ENCODE measurements around the gene BTBD17. TPM values are rescaled to one million over a fixed set of nuclear protein-coding genes. Genes with fewer than 3 reads are reported as not detected.

Gene BTBD17
- total and polyA plus RNA-seq, 7 donors: 0.03 TPM; not detected in 6

DNA sequence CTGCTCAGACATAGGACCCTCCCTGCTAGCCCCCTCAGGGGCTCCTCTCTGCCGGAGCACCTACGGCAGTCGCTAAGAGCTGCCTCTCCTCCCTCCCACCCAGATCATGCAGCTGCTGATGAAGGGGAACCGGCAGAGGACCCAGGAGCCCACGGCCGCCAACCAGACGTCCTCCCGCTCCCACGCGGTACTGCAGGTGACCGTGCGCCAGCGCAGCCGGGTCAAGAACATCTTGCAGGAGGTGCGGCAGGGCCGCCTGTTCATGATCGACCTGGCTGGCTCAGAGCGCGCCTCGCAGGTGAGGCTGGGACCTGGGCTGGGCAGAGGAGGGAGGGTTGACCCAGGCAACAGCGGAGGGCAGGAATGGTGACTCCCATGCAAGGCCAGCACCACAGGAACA is 17.0 kb downstream of the BTBD17 start:
- no peak overlapping the region for H3K27ac ChIP-seq
- TF ChIP-seq, protein P1, sequence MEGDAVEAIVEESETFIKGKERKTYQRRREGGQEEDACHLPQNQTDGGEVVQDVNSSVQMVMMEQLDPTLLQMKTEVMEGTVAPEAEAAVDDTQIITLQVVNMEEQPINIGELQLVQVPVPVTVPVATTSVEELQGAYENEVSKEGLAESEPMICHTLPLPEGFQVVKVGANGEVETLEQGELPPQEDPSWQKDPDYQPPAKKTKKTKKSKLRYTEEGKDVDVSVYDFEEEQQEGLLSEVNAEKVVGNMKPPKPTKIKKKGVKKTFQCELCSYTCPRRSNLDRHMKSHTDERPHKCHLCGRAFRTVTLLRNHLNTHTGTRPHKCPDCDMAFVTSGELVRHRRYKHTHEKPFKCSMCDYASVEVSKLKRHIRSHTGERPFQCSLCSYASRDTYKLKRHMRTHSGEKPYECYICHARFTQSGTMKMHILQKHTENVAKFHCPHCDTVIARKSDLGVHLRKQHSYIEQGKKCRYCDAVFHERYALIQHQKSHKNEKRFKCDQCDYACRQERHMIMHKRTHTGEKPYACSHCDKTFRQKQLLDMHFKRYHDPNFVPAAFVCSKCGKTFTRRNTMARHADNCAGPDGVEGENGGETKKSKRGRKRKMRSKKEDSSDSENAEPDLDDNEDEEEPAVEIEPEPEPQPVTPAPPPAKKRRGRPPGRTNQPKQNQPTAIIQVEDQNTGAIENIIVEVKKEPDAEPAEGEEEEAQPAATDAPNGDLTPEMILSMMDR (IDR thresholded peaks at IDR 0.05): no peak
- TF ChIP-seq EP300 (IDR thresholded peaks at IDR 0.05): no peak
- no peak for TF ChIP-seq POLR2A (IDR thresholded peaks at IDR 0.05)
- TF ChIP-seq POLR2AphosphoS5 (IDR thresholded peaks at IDR 0.05): no peak
- H3K27me3 ChIP-seq: peaks cover 0 to 28% (median 0%) of the 10 kb centered on the region in 3 donors
- no peaks in the 10 kb centered on the region for H3K36me3 ChIP-seq
- DNase-seq: no peak
- H3K9me3 ChIP-seq: no peaks in the 10 kb centered on the region
- intact Hi-C loops (cut with DNase I): no loop called here
- 56 to 79% methylated on average over 21 of the region's 21 CpGs for WGBS, 2 donors
- H3K4me1 ChIP-seq: no peaks in the 10 kb centered on the region
- H3K4me3 ChIP-seq: no peak overlapping the region

DNA sequence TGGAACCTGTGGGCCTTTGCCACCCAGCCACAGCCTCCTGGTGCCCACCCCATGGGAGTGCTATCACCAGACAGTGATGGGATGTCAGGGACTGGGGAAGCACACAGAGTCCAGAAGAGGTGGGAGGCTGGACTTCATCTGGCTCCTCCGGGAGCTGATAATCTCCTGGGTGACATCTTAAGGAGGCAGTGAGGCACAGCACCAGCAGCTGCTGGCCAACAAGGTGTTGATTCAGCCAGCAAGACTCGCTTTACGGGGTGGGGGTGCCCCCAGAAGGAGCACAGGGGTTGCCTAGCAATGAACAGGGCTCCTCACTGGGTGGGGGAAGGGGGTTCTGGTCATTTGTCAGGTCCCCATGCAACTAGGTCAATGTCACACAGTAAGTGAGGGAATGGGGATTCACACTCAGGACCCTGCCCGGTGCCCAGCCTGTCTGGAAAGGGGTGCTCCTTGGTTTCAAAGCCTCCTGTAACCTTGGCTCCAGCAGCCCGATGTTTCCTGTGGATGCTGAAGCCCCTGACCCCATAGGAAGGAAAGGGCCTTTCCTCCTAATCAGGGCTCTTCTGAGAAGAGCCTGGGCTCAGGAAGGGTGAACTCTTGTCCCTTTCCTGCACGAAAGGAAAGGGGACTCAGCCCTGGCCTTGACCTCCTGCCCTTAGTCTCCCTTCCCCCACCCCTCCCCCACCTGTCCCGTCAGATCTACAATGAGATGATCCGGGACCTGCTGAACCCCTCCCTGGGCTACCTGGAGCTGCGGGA is 18.0 kb downstream of the BTBD17 start:
- Histone ChIP-seq H3K4me3 (no peak overlapping the region), H3K27ac (no peak overlapping the region), H3K27me3 (peaks cover 0 to 37% (median 0%) of the 10 kb centered on the region in 3 donors), H3K9me3 (no peaks in the 10 kb centered on the region), H3K4me1 (no peaks in the 10 kb centered on the region), H3K36me3 (no peaks in the 10 kb centered on the region)
- no peak for DNase-seq
- intact Hi-C loops (cut with DNase I): no loop called here
- TF ChIP-seq POLR2AphosphoS5 (IDR thresholded peaks at IDR 0.05): no peak
- TF ChIP-seq, protein P1 (IDR thresholded peaks at IDR 0.05): no peak
- TF ChIP-seq POLR2A (IDR thresholded peaks at IDR 0.05): no peak
- 47 to 68% methylated on average over 9 of the region's 9 CpGs for WGBS, 2 donors

DNA sequence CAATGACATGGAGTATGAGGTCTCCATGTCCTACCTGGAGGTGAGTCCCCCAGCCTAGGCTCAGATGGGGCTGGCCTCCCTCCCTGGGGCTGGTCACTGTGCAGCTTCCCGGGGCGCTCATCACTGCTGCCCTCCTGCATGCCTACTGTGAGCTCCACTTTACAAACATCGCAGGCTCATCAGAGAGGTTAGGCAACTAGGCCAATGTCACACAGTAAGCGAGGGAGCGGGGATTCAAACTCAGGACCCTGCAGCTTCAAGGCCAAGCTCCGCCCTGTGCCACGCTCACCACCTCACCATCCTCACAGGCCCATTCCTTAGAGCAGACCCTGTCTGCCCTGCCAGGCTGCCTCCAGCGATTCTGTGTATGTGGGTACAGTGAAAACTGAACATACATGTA is 18.5 kb downstream of the BTBD17 start:
- Histone ChIP-seq H3K27ac (no peak overlapping the region), H3K36me3 (no peaks in the 10 kb centered on the region), H3K4me3 (no peak overlapping the region), H3K9me3 (no peaks in the 10 kb centered on the region), H3K4me1 (no peaks in the 10 kb centered on the region), H3K27me3 (peaks cover 0 to 42% (median 0%) of the 10 kb centered on the region in 3 donors)
- TF ChIP-seq, protein P1 (IDR thresholded peaks at IDR 0.05): no peak
- TF ChIP-seq POLR2A (IDR thresholded peaks at IDR 0.05) (no peak), POLR2AphosphoS5 (IDR thresholded peaks at IDR 0.05) (no peak), EP300 (IDR thresholded peaks at IDR 0.05) (no peak)
- no peak for DNase-seq
- WGBS, 2 donors: 80 to 82% methylated on average over 8 of the region's 8 CpGs
- intact Hi-C loops (cut with DNase I): no loop called here

DNA sequence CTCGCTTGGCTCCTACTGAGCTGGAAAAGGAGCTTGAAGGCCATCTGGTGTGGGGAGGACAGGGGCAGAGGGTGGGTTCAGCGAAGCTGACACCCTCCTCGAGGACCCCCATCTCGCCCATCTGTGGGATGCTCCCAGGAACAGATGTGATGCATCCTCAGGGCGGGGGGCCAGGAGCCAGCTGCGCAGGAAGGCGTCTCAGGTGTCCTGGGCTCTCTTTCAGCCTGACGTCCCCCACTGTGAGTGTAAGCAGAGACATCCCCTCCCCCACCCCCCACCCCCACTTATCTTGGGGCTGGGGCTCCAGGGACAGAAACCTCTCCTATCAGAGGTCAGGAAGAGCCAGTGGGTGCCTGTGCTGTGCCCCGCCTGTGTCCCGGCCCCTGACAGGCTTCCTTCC is 19.4 kb downstream of the BTBD17 start:
- 77 to 86% methylated on average over 10 of the region's 10 CpGs for WGBS, 2 donors
- Histone ChIP-seq H3K27ac (no peak overlapping the region), H3K4me1 (no peaks in the 10 kb centered on the region), H3K4me3 (no peak overlapping the region), H3K9me3 (no peaks in the 10 kb centered on the region), H3K36me3 (no peaks in the 10 kb centered on the region), H3K27me3 (peaks cover 0 to 49% (median 0%) of the 10 kb centered on the region in 3 donors)
- DNase-seq: no peak
- TF ChIP-seq, protein P1 (IDR thresholded peaks at IDR 0.05): no peak
- TF ChIP-seq POLR2A (IDR thresholded peaks at IDR 0.05): no peak
- no peak for TF ChIP-seq EP300 (IDR thresholded peaks at IDR 0.05)
- TF ChIP-seq POLR2AphosphoS5 (IDR thresholded peaks at IDR 0.05): no peak
- intact Hi-C loops (cut with DNase I): no loop called here
